Gastrocnemius medialis (tissue), 4 donors: Measurements from ENCODE around the gene UBE3B.

ENCODE experiments used
- CTCF ChIP-seq, 5 experiments: fragments of 450-650 bp in 3 of 5; fragments of 200-600 bp in 2 of 5; sonication (generic) in 2 of 5; IDR thresholded peaks in 4 of 5; conservative IDR thresholded peaks in 1 of 5; 1 replicate in 4 of 5; 2 replicates in 1 of 5; pipeline ENCODE4 v1.5.1; 2016 to 2019; ENCODE audit warnings: antibody characterized with exemption in 5 of 5, mild to moderate bottlenecking in 3 of 5, moderate library complexity in 3 of 5
- POLR2A ChIP-seq, 2 donors: fragments of 450-650 bp; IDR thresholded peaks; one replicate each; pipeline ENCODE4 v1.6.1; 2017; ENCODE audit warnings: antibody characterized with exemption in 2 of 2, mild to moderate bottlenecking in 2 of 2, moderate library complexity in 2 of 2

GRCh38 chr12:109531411-109531810, 54.0 kb downstream of the UBE3B start:
- TF ChIP-seq CTCF (IDR thresholded peaks at IDR 0.05 in 4 of 5, conservative IDR thresholded peaks at IDR 0.05 in 1 of 5) (no peak), POLR2A (IDR thresholded peaks at IDR 0.05) (no peak)
